Measurements from ENCODE around the gene TOP3B.

DNA sequence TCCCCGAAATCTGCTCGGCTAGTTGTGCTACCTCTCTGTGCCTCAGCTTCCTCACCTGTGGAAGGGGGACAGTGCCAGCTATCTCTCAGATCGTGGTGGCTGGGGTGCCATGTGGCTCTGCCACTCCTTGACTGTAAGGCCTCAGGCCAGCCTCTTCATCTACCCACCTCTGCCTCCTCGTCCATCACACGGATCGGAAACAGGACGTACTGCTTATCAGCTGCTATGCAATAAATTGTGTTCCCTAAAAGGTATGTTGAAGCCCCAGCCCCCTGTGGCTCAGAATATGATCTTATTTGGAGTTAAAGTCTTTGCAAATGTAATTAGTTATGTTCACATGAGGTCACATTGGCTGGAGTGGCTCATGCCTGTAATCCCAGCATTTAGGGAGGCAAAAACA, 37.7 kb downstream of the TOP3B start:
- TF ChIP-seq, protein P1, sequence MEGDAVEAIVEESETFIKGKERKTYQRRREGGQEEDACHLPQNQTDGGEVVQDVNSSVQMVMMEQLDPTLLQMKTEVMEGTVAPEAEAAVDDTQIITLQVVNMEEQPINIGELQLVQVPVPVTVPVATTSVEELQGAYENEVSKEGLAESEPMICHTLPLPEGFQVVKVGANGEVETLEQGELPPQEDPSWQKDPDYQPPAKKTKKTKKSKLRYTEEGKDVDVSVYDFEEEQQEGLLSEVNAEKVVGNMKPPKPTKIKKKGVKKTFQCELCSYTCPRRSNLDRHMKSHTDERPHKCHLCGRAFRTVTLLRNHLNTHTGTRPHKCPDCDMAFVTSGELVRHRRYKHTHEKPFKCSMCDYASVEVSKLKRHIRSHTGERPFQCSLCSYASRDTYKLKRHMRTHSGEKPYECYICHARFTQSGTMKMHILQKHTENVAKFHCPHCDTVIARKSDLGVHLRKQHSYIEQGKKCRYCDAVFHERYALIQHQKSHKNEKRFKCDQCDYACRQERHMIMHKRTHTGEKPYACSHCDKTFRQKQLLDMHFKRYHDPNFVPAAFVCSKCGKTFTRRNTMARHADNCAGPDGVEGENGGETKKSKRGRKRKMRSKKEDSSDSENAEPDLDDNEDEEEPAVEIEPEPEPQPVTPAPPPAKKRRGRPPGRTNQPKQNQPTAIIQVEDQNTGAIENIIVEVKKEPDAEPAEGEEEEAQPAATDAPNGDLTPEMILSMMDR (IDR thresholded peaks at IDR 0.05; ENCODE audit: low read depth, low read length, poor library complexity, severe bottlenecking), result no peak
- TF ChIP-seq EZH2phosphoT487 (IDR thresholded peaks at IDR 0.05; ENCODE audit: borderline replicate concordance, low read length), result no peak

Data from DOHH2 (cell line).